GM21381 (cell line): ENCODE results near the gene KCNK17.

Source experiments
- ATAC-seq: cut with Tn5 transposase; IDR thresholded peaks from one replicate; pipeline ENCODE4 v1.9.1; 2021; ENCODE audit warnings: mild to moderate bottlenecking, moderate library complexity; ENCODE audit not compliant: unreplicated experiment

Gene KCNK17

GRCh38 chr6:39314273-39314795 is at the start of gene KCNK17:
TSS of gene KCNK17 (minus strand) at chr6:39314419. CDS start at chr6:39314320, 99 bp downstream.
- ATAC-seq = no peak

GRCh38 chr6:39363280-39363679 is 49.1 kb upstream of the KCNK17 start:
- no peak for ATAC-seq

GRCh38 chr6:39362487-39362865 is 48.3 kb upstream of the KCNK17 start:
- ATAC-seq = peak; percentile 14

- ATAC-seq = peak; percentile 62
Measured at GRCh38 chr6:39361657-39362486, 47.7 kb upstream of the KCNK17 start.

GRCh38 chr6:39360378-39360777 is 46.2 kb upstream of the KCNK17 start:
- ATAC-seq = no peak

GRCh38 chr6:39357998-39358686 is 43.9 kb upstream of the KCNK17 start:
- ATAC-seq = no peak

GRCh38 chr6:39353698-39354315 is 39.6 kb upstream of the KCNK17 start:
- ATAC-seq = no peak

GRCh38 chr6:39350723-39351505 is 36.7 kb upstream of the KCNK17 start:
- no peak for ATAC-seq

- ATAC-seq = no peak
Measured at GRCh38 chr6:39348740-39349139, 34.5 kb upstream of the KCNK17 start.

- peak; percentile 62 for ATAC-seq
Measured at GRCh38 chr6:39347906-39348585, 33.8 kb upstream of the KCNK17 start.

GRCh38 chr6:39347206-39347605 is 33.0 kb upstream of the KCNK17 start:
- no peak for ATAC-seq

- no peak for ATAC-seq
Measured at GRCh38 chr6:39344821-39345280, 30.6 kb upstream of the KCNK17 start.

GRCh38 chr6:39343396-39343870 is 29.2 kb upstream of the KCNK17 start:
- ATAC-seq = no peak

GRCh38 chr6:39342692-39343395 is 28.6 kb upstream of the KCNK17 start:
- peak; percentile 44 for ATAC-seq

- ATAC-seq = no peak
Measured at GRCh38 chr6:39341937-39342336, 27.7 kb upstream of the KCNK17 start.

- no peak for ATAC-seq
Measured at GRCh38 chr6:39341352-39341751, 27.1 kb upstream of the KCNK17 start.

- ATAC-seq = no peak
Measured at GRCh38 chr6:39339868-39340550, 25.8 kb upstream of the KCNK17 start.

GRCh38 chr6:39339096-39339867 is 25.1 kb upstream of the KCNK17 start:
- ATAC-seq = no peak
